Measurements from ENCODE around the gene MLYCD. TPM values are rescaled to one million over a fixed set of nuclear protein-coding genes. Genes with fewer than 3 reads are reported as not detected.

The MLYCD gene
- polyA plus RNA-seq, 1 experiment = 2.6 TPM

- ChIA-PET POLR2A (no interaction called here), CTCF (interaction anchor here (0.6 to 5.9 kb wide), 24 partner anchors 9 to 297 kb away, joined by 3 to 46 read pairs (median 4); partner anchors contain the start of genes MLYCD and OSGIN1)
- DNase-seq (ENCODE audit: low read depth) = peak; percentile 7
- H3K27me3 ChIP-seq (ENCODE audit: control insufficient read depth, insufficient read depth, low read length) = no peaks in the 10 kb centered on the region
- TF ChIP-seq, protein P1, sequence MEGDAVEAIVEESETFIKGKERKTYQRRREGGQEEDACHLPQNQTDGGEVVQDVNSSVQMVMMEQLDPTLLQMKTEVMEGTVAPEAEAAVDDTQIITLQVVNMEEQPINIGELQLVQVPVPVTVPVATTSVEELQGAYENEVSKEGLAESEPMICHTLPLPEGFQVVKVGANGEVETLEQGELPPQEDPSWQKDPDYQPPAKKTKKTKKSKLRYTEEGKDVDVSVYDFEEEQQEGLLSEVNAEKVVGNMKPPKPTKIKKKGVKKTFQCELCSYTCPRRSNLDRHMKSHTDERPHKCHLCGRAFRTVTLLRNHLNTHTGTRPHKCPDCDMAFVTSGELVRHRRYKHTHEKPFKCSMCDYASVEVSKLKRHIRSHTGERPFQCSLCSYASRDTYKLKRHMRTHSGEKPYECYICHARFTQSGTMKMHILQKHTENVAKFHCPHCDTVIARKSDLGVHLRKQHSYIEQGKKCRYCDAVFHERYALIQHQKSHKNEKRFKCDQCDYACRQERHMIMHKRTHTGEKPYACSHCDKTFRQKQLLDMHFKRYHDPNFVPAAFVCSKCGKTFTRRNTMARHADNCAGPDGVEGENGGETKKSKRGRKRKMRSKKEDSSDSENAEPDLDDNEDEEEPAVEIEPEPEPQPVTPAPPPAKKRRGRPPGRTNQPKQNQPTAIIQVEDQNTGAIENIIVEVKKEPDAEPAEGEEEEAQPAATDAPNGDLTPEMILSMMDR (IDR thresholded peaks at IDR 0.05; ENCODE audit: insufficient read depth, low read depth, low read length) = peak; percentile 99
- no peaks in the 10 kb centered on the region for H3K36me3 ChIP-seq (ENCODE audit: control insufficient read depth, insufficient read depth, low read length)
- H3K4me3 ChIP-seq (ENCODE audit: low read depth, low read length) = no peak overlapping the region
Observed at GRCh38 chr16:83926726-83927397, 27.9 kb downstream of the MLYCD start.

DNA sequence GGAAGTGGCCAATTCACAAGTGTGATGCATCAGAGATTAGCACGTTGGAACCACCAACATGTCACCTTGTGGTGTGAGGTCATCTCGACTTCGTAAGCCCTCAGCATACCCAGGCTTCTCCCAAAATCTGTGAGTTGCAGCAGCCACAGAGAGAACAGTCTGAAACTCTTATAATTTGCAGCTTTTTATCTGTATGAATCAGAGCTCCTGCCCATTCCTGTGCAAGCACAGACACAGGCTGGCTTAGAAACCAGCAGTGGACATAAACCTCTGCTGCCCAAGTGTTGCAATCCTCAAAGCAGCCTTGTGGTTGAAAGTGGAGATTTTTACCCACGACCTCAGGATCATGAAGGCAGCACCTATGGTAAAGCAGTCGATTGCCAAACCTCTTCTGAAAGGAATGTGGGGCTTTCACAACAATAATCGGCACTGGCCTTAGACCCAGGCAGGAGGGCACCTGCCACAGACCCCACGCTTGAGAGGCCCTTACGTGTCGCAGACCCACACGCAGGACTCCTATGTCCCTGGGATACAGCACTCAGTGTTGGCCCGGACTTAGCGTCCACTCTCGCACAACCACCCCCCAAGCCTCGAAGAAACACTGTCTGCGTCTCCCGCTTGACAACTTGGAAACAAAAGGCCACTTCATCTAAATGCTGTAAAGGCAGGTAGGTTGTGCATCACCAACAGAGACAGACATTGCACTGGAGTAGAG, 29.6 kb downstream of the MLYCD start:
- ChIA-PET CTCF (interaction anchor here (1.0 to 5.9 kb wide), 11 partner anchors 8 to 138 kb away, joined by 3 to 46 read pairs (median 7); partner anchors contain the start of genes MLYCD and OSGIN1), POLR2A (interaction anchor here (0.5 kb wide), 1 partner anchor 18 kb away, joined by 4 read pairs; no protein-coding TSS in a partner anchor)
- peak; percentile 19 for DNase-seq (ENCODE audit: low read depth)
- TF ChIP-seq, protein P1 (IDR thresholded peaks at IDR 0.05; ENCODE audit: insufficient read depth, low read depth, low read length) = no peak
- no peaks in the 10 kb centered on the region for H3K36me3 ChIP-seq (ENCODE audit: control insufficient read depth, insufficient read depth, low read length)
- no peak overlapping the region for H3K4me3 ChIP-seq (ENCODE audit: low read depth, low read length)
- H3K27me3 ChIP-seq (ENCODE audit: control insufficient read depth, insufficient read depth, low read length) = no peaks in the 10 kb centered on the region

GRCh38 chr16:83929811-83930555, 31.1 kb downstream of the MLYCD start:
- TF ChIP-seq, protein P1 (IDR thresholded peaks at IDR 0.05; ENCODE audit: insufficient read depth, low read depth, low read length) = no peak
- Histone ChIP-seq H3K36me3 (ENCODE audit: control insufficient read depth, insufficient read depth, low read length) (no peaks in the 10 kb centered on the region), H3K27me3 (ENCODE audit: control insufficient read depth, insufficient read depth, low read length) (no peaks in the 10 kb centered on the region), H3K4me3 (ENCODE audit: low read depth, low read length) (no peak overlapping the region)
- POLR2A ChIA-PET = no interaction called here
- CTCF ChIA-PET = interaction anchor here (5.9 kb wide), 1 partner anchor 16 kb away, joined by 46 read pairs; no protein-coding TSS in a partner anchor
- no peak for DNase-seq (ENCODE audit: low read depth)

- ChIA-PET CTCF (interaction anchor here (1.0 to 1.5 kb wide), 3 partner anchors 16 to 132 kb away, joined by 3 to 5 read pairs (median 3); no protein-coding TSS in a partner anchor), POLR2A (no interaction called here)
- Histone ChIP-seq H3K27me3 (ENCODE audit: control insufficient read depth, insufficient read depth, low read length) (no peaks in the 10 kb centered on the region), H3K36me3 (ENCODE audit: control insufficient read depth, insufficient read depth, low read length) (no peaks in the 10 kb centered on the region), H3K4me3 (ENCODE audit: low read depth, low read length) (no peak overlapping the region)
- no peak for DNase-seq (ENCODE audit: low read depth)
- TF ChIP-seq, protein P1 (IDR thresholded peaks at IDR 0.05; ENCODE audit: insufficient read depth, low read depth, low read length) = no peak
Observed at GRCh38 chr16:83930730-83931500, 32.0 kb downstream of the MLYCD start.

All from BJ (cell line).